IMR-90 (cell line): ENCODE results near the gene TBC1D1.

ENCODE experiments used
- FOS ChIP-seq: fragments of 150-350 bp; IDR thresholded peaks from 2 replicates; pipeline ENCODE4 v1.6.1; 2016; ENCODE audit warnings: low read depth, low read length
- POLR2A ChIP-seq: IDR thresholded peaks from 2 replicates; pipeline ENCODE4 v1.6.1; 2012; ENCODE audit warnings: mild to moderate bottlenecking, low read depth, low read length
- RAD21 ChIP-seq: IDR thresholded peaks from 2 replicates; pipeline ENCODE4 v1.6.1; 2012; ENCODE audit warnings: low read length, improper control_type of control experiment
- RFX5 ChIP-seq: IDR thresholded peaks from 2 replicates; pipeline ENCODE4 v1.8.0; 2012; ENCODE audit warnings: low read depth, mild to moderate bottlenecking, low read length, moderate library complexity
- SMC3 ChIP-seq: fragments of 150-350 bp; IDR thresholded peaks from 2 replicates; pipeline ENCODE4 v1.6.1; 2016; ENCODE audit warnings: low read depth, mild to moderate bottlenecking, antibody characterized with exemption, low read length, moderate library complexity

- TF ChIP-seq FOS: no peak
- TF ChIP-seq POLR2A: no peak
- TF ChIP-seq SMC3: no peak
- TF ChIP-seq RFX5: no peak
- TF ChIP-seq RAD21: no peak
These were observed 234.1 kb downstream of the TBC1D1 start for GRCh38 chr4:38124961-38125360.
